Tibial nerve (tissue), 3 donors: ENCODE data around the gene IMPDH1.

Source experiments
- CTCF ChIP-seq, 5 experiments: fragments of 200-600 bp in 3 of 5; fragments of 450-650 bp in 2 of 5; sonication (generic) in 3 of 5; IDR thresholded peaks; one replicate each; pipeline ENCODE4 v1.5.1; 2016 to 2019; ENCODE audit warnings: antibody characterized with exemption in 5 of 5, mild to moderate bottlenecking in 3 of 5, moderate library complexity in 2 of 5
- POLR2A ChIP-seq, 2 donors: fragments of 450-650 bp; IDR thresholded peaks; one replicate each; pipeline ENCODE4 v1.6.1; 2017; ENCODE audit warnings: antibody characterized with exemption in 2 of 2, mild to moderate bottlenecking in 2 of 2, moderate library complexity in 2 of 2

GRCh38 chr7:128446306-128446705 lies 36.5 kb upstream of the IMPDH1 start:
- TF ChIP-seq POLR2A (IDR thresholded peaks at IDR 0.05) (no peak), CTCF (IDR thresholded peaks at IDR 0.05) (no peak)
